A549 (cell line): ENCODE results near the gene HORMAD1. TPM values are rescaled to one million over a fixed set of nuclear protein-coding genes. Genes with fewer than 3 reads are reported as not detected.

Source experiments
- polyA plus RNA-seq, 4 experiments: library from polyadenylated mRNA; depleted of rRNA in 3 of 4; stranded (reverse); fragments of >200 nt; fragmentation: RNase III in 1 of 4; extraction: RNeasy Plus Mini Kit Qiagen cat#74134 plus additional on column Dnase treatment in 1 of 4; gene quantifications; 2 replicates in 3 of 4; 3 replicates in 1 of 4; pipeline ENCODE4 v1.2.3, GENCODE V29; 2011 to 2017
- small RNA-seq, 6 experiments: library from RNA; depleted of rRNA; stranded (forward); fragments of <200 nt; gene quantifications; one replicate each; pipeline ENCODE3, GENCODE V24; 2012

Gene HORMAD1
- polyA plus RNA-seq, 2 of the 4 experiments (the other 2 are of a cell fraction): 8.9 to 30.6 TPM

Small RNA genes within 50 kb of the gene (small RNA-seq; reads per million reads assigned to genes)
- gene RNU6-1042P: 0 reads per million in 6 experiments

Other genes starting within 250 kb of the HORMAD1 start
- gene TARS2, start 233.5 kb downstream of the HORMAD1 start, polyA plus RNA-seq (2011; rRNA removed): 21.6 and 24.5 TPM in 2 replicates
- 19.4 to 21.0 TPM (median 19.8 TPM) in 3 replicates for gene TARS2, start 233.5 kb downstream of the HORMAD1 start, polyA plus RNA-seq (2017; fragmentation: RNase III; extraction: RNeasy Plus Mini Kit Qiagen cat#74134 plus additional on column Dnase treatment)
- gene ECM1, start 212.8 kb downstream of the HORMAD1 start, polyA plus RNA-seq (2011; rRNA removed): 0.88 and 1.1 TPM in 2 replicates
- 0.77 to 1.0 TPM (median 1.0 TPM) in 3 replicates for gene ECM1, start 212.8 kb downstream of the HORMAD1 start, polyA plus RNA-seq (2017; fragmentation: RNase III; extraction: RNeasy Plus Mini Kit Qiagen cat#74134 plus additional on column Dnase treatment)
- 0.36 TPM in 1 of 2 replicates, not detected in the other for gene FALEC, start 205.1 kb downstream of the HORMAD1 start, polyA plus RNA-seq (2011; rRNA removed)
- 0.28 to 0.80 TPM (median 0.74 TPM) in 3 replicates for gene FALEC, start 205.1 kb downstream of the HORMAD1 start, polyA plus RNA-seq (2017; fragmentation: RNase III; extraction: RNeasy Plus Mini Kit Qiagen cat#74134 plus additional on column Dnase treatment)
- 1.3 and 1.8 TPM in 2 replicates for gene ADAMTSL4, start 171.5 kb downstream of the HORMAD1 start, polyA plus RNA-seq (2011; rRNA removed)
- gene ADAMTSL4, start 171.5 kb downstream of the HORMAD1 start, polyA plus RNA-seq (2017; fragmentation: RNase III; extraction: RNeasy Plus Mini Kit Qiagen cat#74134 plus additional on column Dnase treatment): 1.3 to 2.0 TPM (median 1.5 TPM) in 3 replicates
- gene MCL1, start 141.3 kb downstream of the HORMAD1 start, polyA plus RNA-seq (2011; rRNA removed): 145 and 202 TPM in 2 replicates
- 77.5 to 80.0 TPM (median 78.6 TPM) in 3 replicates for gene MCL1, start 141.3 kb downstream of the HORMAD1 start, polyA plus RNA-seq (2017; fragmentation: RNase III; extraction: RNeasy Plus Mini Kit Qiagen cat#74134 plus additional on column Dnase treatment)
- 61.2 and 67.9 TPM in 2 replicates for gene ENSA, start 91.3 kb downstream of the HORMAD1 start, polyA plus RNA-seq (2011; rRNA removed)
- 117 to 128 TPM (median 121 TPM) in 3 replicates for gene ENSA, start 91.3 kb downstream of the HORMAD1 start, polyA plus RNA-seq (2017; fragmentation: RNase III; extraction: RNeasy Plus Mini Kit Qiagen cat#74134 plus additional on column Dnase treatment)
- gene GOLPH3L, start 23.7 kb downstream of the HORMAD1 start, polyA plus RNA-seq (2011; rRNA removed): 34.9 and 41.8 TPM in 2 replicates
- gene GOLPH3L, start 23.7 kb downstream of the HORMAD1 start, polyA plus RNA-seq (2017; fragmentation: RNase III; extraction: RNeasy Plus Mini Kit Qiagen cat#74134 plus additional on column Dnase treatment): 23.9 to 32.3 TPM (median 27.7 TPM) in 3 replicates
- 29.6 and 33.9 TPM in 2 replicates for gene CTSS, start 44.9 kb upstream of the HORMAD1 start, polyA plus RNA-seq (2011; rRNA removed)
- gene CTSS, start 44.9 kb upstream of the HORMAD1 start, polyA plus RNA-seq (2017; fragmentation: RNase III; extraction: RNeasy Plus Mini Kit Qiagen cat#74134 plus additional on column Dnase treatment): 9.4 to 11.5 TPM (median 10.7 TPM) in 3 replicates
- gene CTSK, start 87.4 kb upstream of the HORMAD1 start, polyA plus RNA-seq (2011; rRNA removed): 5.0 and 6.7 TPM in 2 replicates
- 2.4 to 2.5 TPM (median 2.4 TPM) in 3 replicates for gene CTSK, start 87.4 kb upstream of the HORMAD1 start, polyA plus RNA-seq (2017; fragmentation: RNase III; extraction: RNeasy Plus Mini Kit Qiagen cat#74134 plus additional on column Dnase treatment)
- 25.6 and 30.8 TPM in 2 replicates for gene ARNT, start 155.7 kb upstream of the HORMAD1 start, polyA plus RNA-seq (2011; rRNA removed)
- gene ARNT, start 155.7 kb upstream of the HORMAD1 start, polyA plus RNA-seq (2017; fragmentation: RNase III; extraction: RNeasy Plus Mini Kit Qiagen cat#74134 plus additional on column Dnase treatment): 13.8 to 17.6 TPM (median 17.6 TPM) in 3 replicates
- gene CTXND2, start 166.2 kb upstream of the HORMAD1 start, polyA plus RNA-seq (2011; rRNA removed): not detected in 2 replicates
- gene CTXND2, start 166.2 kb upstream of the HORMAD1 start, polyA plus RNA-seq (2017; fragmentation: RNase III; extraction: RNeasy Plus Mini Kit Qiagen cat#74134 plus additional on column Dnase treatment): not detected in 3 replicates
- 48.8 and 56.9 TPM in 2 replicates for gene SETDB1, start 205.5 kb upstream of the HORMAD1 start, polyA plus RNA-seq (2011; rRNA removed)
- 25.1 to 27.6 TPM (median 25.2 TPM) in 3 replicates for gene SETDB1, start 205.5 kb upstream of the HORMAD1 start, polyA plus RNA-seq (2017; fragmentation: RNase III; extraction: RNeasy Plus Mini Kit Qiagen cat#74134 plus additional on column Dnase treatment)